HepG2 (cell line): Measurements from ENCODE around the gene VNN1. TPM values are rescaled to one million over a fixed set of nuclear protein-coding genes. Genes with fewer than 3 reads are reported as not detected.
A peak's percentile ranks its signal among the peaks of the same experiment; 100 is the strongest.

Experiments
- ARNTL ChIP-seq: sonication (generic); formaldehyde crosslinking; IDR thresholded peaks from 2 replicates; pipeline ENCODE4 v1.4.0; 2020; ENCODE audit warnings: mild to moderate bottlenecking, missing genetic modification reagents
- E2F5 ChIP-seq: sonication (generic); formaldehyde crosslinking; conservative IDR thresholded peaks from 2 replicates; pipeline ENCODE4 v1.4.0; 2020; ENCODE audit warnings: missing genetic modification reagents
- MIER3 ChIP-seq: IDR thresholded peaks from 2 replicates; pipeline ENCODE4 v1.6.1; 2016; ENCODE audit warnings: missing compliant biosample characterization, borderline replicate concordance
- NFATC3 ChIP-seq: sonication (generic); formaldehyde crosslinking; IDR thresholded peaks from 2 replicates; pipeline ENCODE4 v1.5.1; 2020; ENCODE audit warnings: mild to moderate bottlenecking, missing genetic modification reagents
- PHF20 ChIP-seq: sonication (generic); formaldehyde crosslinking; IDR thresholded peaks from 2 replicates; pipeline ENCODE4 v1.5.0; 2020; ENCODE audit warnings: mild to moderate bottlenecking, missing genetic modification reagents
- SMYD3 ChIP-seq: sonication (generic); formaldehyde crosslinking; IDR thresholded peaks from 2 replicates; pipeline ENCODE4 v1.8.1; 2023; ENCODE audit warnings: mild to moderate bottlenecking, missing genetic modification reagents
- SP140L ChIP-seq: sonication (generic); formaldehyde crosslinking; IDR thresholded peaks from 2 replicates; pipeline ENCODE4 v1.4.0; 2020; ENCODE audit warnings: missing genetic modification reagents, borderline replicate concordance
- TFAP4 ChIP-seq: sonication (generic); IDR thresholded peaks from 2 replicates; pipeline ENCODE4 v1.6.1; 2016; ENCODE audit warnings: low read depth, borderline replicate concordance
- THAP9 ChIP-seq: sonication (generic); formaldehyde crosslinking; IDR thresholded peaks from 2 replicates; pipeline ENCODE4; 2020; ENCODE audit warnings: missing genetic modification reagents, mild to moderate bottlenecking, borderline replicate concordance
- ZNF468 ChIP-seq: sonication (generic); formaldehyde crosslinking; IDR thresholded peaks from 2 replicates; pipeline ENCODE4 v1.8.0; 2022; ENCODE audit warnings: mild to moderate bottlenecking, moderate library complexity, missing genetic modification reagents
- ZNF576 ChIP-seq: sonication (generic); formaldehyde crosslinking; IDR thresholded peaks from 2 replicates; pipeline ENCODE4 v1.4.0; 2020; ENCODE audit warnings: mild to moderate bottlenecking, missing genetic modification reagents
- ZNF672 ChIP-seq: sonication (generic); formaldehyde crosslinking; IDR thresholded peaks from 2 replicates; pipeline ENCODE4 v1.8.1; 2022; ENCODE audit warnings: missing genetic modification reagents
- polyA plus RNA-seq, 8 experiments: library from polyadenylated mRNA; depleted of rRNA in 3 of 8; stranded (reverse) in 7 of 8; unstranded in 1 of 8; fragments of >200 nt; fragmentation: Illumina TruSeq in 4 of 8; extraction: Trizol in 4 of 8; gene quantifications; 2 replicates each; pipeline versions ENCODE4 v1.2.1 to v1.2.3, GENCODE V29; 2011 to 2016; ENCODE audit warnings: low read depth in 4 of 8, missing spikeins in 1 of 8, mixed read lengths in 1 of 8; ENCODE audit not compliant: insufficient read depth in 1 of 8
- total RNA-seq, 5 experiments: library from RNA; depleted of rRNA; stranded (reverse); fragments of >200 nt; fragmentation: Illumina TruSeq; extraction: Trizol; gene quantifications; 2 replicates each; pipeline ENCODE4 v1.2.3, GENCODE V29; 2016; ENCODE audit warnings: low read depth in 1 of 5
- TF ChIP-seq, protein P1 (sequence below): sonication (generic); formaldehyde crosslinking; IDR thresholded peaks from 2 replicates; pipeline ENCODE4 v1.8.1; 2023; ENCODE audit warnings: missing genetic modification reagents, inconsistent platforms, borderline replicate concordance
- TF ChIP-seq, protein P2 (sequence below): sonication (generic); formaldehyde crosslinking; IDR thresholded peaks from 2 replicates; pipeline ENCODE4 v1.4.0; 2020; ENCODE audit warnings: low read depth, mild to moderate bottlenecking, missing genetic modification reagents
- TF ChIP-seq, protein P3 (sequence below): sonication (generic); formaldehyde crosslinking; IDR thresholded peaks from 2 replicates; pipeline ENCODE4 v1.4.0; 2020; ENCODE audit warnings: mild to moderate bottlenecking, low read depth, missing genetic modification reagents
- TF ChIP-seq, protein P4 (sequence below): sonication (generic); formaldehyde crosslinking; IDR thresholded peaks from 2 replicates; pipeline ENCODE4 v1.5.1; 2020; ENCODE audit warnings: missing genetic modification reagents, mild to moderate bottlenecking, borderline replicate concordance

Gene VNN1
- total and polyA plus RNA-seq, 2 of the 13 experiments (the other 11 are each of a cell fraction or from before 2014, with no cell fraction given), result 0.62 to 4.0 TPM

DNA sequence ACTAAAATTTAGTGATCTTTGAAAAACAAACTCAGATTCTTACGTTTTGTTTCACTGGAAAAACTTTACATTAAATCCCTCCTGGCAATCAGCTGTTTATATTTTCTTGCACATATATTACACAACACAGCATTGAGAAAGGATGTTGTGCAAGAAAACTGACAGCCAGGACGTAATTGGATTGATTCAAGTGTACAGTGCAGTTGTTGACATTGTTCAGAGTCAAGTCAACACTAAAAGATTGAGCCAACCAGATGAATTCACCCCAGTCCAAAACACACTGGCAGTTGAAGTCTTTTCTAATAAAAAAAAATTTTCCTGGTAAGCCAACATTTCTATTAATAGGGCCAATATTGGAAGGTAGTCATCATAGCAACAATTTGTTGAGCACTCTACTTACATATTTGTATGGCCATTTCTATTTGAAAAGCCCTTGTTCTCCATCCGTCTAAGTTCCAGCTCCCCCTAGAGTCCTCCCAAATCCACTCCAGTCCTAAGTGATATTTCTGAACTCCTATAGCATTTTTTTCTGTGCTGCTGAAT lies 20.9 kb upstream of the VNN1 start (continued):
- TF ChIP-seq ZNF672, result no peak
- TF ChIP-seq SMYD3 (CRISPR knock-in tag), result peak; percentile 55; the same call in 1 of the 2 replicates
- no peak for TF ChIP-seq ZNF468 (CRISPR knock-in tag)
- TF ChIP-seq E2F5 (CRISPR knock-in tag), result no peak
- TF ChIP-seq PHF20 (CRISPR knock-in tag), result no peak
- no peak for TF ChIP-seq ZNF576 (CRISPR knock-in tag)
- TF ChIP-seq, protein P1, sequence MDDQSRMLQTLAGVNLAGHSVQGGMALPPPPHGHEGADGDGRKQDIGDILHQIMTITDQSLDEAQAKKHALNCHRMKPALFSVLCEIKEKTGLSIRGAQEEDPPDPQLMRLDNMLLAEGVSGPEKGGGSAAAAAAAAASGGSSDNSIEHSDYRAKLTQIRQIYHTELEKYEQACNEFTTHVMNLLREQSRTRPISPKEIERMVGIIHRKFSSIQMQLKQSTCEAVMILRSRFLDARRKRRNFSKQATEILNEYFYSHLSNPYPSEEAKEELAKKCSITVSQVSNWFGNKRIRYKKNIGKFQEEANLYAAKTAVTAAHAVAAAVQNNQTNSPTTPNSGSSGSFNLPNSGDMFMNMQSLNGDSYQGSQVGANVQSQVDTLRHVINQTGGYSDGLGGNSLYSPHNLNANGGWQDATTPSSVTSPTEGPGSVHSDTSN (CRISPR knock-in tag), result no peak
- TF ChIP-seq MIER3, result peak; percentile 98
- peak; percentile 72; the same call in 1 of the 2 replicates for TF ChIP-seq ARNTL (CRISPR knock-in tag)
- TF ChIP-seq THAP9 (CRISPR knock-in tag), result no peak
- TF ChIP-seq, protein P2, sequence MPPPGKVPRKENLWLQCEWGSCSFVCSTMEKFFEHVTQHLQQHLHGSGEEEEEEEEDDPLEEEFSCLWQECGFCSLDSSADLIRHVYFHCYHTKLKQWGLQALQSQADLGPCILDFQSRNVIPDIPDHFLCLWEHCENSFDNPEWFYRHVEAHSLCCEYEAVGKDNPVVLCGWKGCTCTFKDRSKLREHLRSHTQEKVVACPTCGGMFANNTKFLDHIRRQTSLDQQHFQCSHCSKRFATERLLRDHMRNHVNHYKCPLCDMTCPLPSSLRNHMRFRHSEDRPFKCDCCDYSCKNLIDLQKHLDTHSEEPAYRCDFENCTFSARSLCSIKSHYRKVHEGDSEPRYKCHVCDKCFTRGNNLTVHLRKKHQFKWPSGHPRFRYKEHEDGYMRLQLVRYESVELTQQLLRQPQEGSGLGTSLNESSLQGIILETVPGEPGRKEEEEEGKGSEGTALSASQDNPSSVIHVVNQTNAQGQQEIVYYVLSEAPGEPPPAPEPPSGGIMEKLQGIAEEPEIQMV (CRISPR knock-in tag), result no peak
- TF ChIP-seq NFATC3 (CRISPR knock-in tag), result no peak
- peak; percentile 99 for TF ChIP-seq TFAP4
- TF ChIP-seq, protein P3, sequence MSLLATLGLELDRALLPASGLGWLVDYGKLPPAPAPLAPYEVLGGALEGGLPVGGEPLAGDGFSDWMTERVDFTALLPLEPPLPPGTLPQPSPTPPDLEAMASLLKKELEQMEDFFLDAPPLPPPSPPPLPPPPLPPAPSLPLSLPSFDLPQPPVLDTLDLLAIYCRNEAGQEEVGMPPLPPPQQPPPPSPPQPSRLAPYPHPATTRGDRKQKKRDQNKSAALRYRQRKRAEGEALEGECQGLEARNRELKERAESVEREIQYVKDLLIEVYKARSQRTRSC (CRISPR knock-in tag), result no peak
- peak; percentile 95; the same call in 1 of the 2 replicates for TF ChIP-seq SP140L (CRISPR knock-in tag)
- TF ChIP-seq, protein P4, sequence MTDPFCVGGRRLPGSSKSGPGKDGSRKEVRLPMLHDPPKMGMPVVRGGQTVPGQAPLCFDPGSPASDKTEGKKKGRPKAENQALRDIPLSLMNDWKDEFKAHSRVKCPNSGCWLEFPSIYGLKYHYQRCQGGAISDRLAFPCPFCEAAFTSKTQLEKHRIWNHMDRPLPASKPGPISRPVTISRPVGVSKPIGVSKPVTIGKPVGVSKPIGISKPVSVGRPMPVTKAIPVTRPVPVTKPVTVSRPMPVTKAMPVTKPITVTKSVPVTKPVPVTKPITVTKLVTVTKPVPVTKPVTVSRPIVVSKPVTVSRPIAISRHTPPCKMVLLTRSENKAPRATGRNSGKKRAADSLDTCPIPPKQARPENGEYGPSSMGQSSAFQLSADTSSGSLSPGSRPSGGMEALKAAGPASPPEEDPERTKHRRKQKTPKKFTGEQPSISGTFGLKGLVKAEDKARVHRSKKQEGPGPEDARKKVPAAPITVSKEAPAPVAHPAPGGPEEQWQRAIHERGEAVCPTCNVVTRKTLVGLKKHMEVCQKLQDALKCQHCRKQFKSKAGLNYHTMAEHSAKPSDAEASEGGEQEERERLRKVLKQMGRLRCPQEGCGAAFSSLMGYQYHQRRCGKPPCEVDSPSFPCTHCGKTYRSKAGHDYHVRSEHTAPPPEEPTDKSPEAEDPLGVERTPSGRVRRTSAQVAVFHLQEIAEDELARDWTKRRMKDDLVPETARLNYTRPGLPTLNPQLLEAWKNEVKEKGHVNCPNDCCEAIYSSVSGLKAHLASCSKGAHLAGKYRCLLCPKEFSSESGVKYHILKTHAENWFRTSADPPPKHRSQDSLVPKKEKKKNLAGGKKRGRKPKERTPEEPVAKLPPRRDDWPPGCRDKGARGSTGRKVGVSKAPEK (CRISPR knock-in tag), result peak; percentile 78; the same call in 1 of the 2 replicates
